ENCODE results near the gene MSI2. TPM values are rescaled to one million over a fixed set of nuclear protein-coding genes. Genes with fewer than 3 reads are reported as not detected.
"Not testable (repeated sequence)": the region's sequence is repeated elsewhere in the genome, so short reads cannot be mapped to it uniquely, and the experiment has no call there.

Gene MSI2
- polyA plus RNA-seq, 3 donors = 7.4 to 10.7 (median 7.5) TPM

- H3K27ac ChIP-seq (ENCODE audit: low read depth, low read length) = no peak overlapping the region
- WGBS, 3 donors = 94% methylated on average over 2 of the region's 2 CpGs
Measured at GRCh38 chr17:57620576-57620975, 364.3 kb downstream of the MSI2 start.

- H3K27ac ChIP-seq (ENCODE audit: low read depth, low read length) = not testable (repeated sequence)
- 98 to 99% (median 98%) methylated on average over 6 of the region's 6 CpGs for WGBS, 3 donors
Measured at GRCh38 chr17:57621791-57622190, 365.5 kb downstream of the MSI2 start.

- no peak overlapping the region for H3K27ac ChIP-seq (ENCODE audit: low read depth, low read length)
- 61 to 76% (median 70%) methylated on average over 8 of the region's 8 CpGs for WGBS, 3 donors
Measured at GRCh38 chr17:57622306-57622682, 366.0 kb downstream of the MSI2 start.

GRCh38 chr17:57622683-57623433, 366.5 kb downstream of the MSI2 start:
- H3K27ac ChIP-seq (ENCODE audit: low read depth, low read length) = no peak overlapping the region
- WGBS, 3 donors = 56 to 77% (median 59%) methylated on average over 16 of the region's 16 CpGs

GRCh38 chr17:57623620-57624019, 367.3 kb downstream of the MSI2 start:
- no peak overlapping the region for H3K27ac ChIP-seq (ENCODE audit: low read depth, low read length)
- 90 to 93% (median 91%) methylated on average over 11 of the region's 11 CpGs for WGBS, 3 donors

- 66 to 83% (median 73%) methylated on average over 8 of the region's 8 CpGs for WGBS, 3 donors
- no peak overlapping the region for H3K27ac ChIP-seq (ENCODE audit: low read depth, low read length)
Measured at GRCh38 chr17:57624386-57624785, 368.1 kb downstream of the MSI2 start.

GRCh38 chr17:57625511-57625910, 369.2 kb downstream of the MSI2 start:
- H3K27ac ChIP-seq (ENCODE audit: low read depth, low read length) = no peak overlapping the region
- 84 to 94% (median 89%) methylated on average over 1 of the region's 1 CpG for WGBS, 3 donors

- WGBS, 3 donors = 94 to 95% (median 95%) methylated on average over 9 of the region's 9 CpGs
- no peak overlapping the region for H3K27ac ChIP-seq (ENCODE audit: low read depth, low read length)
Measured at GRCh38 chr17:57625957-57626356, 369.6 kb downstream of the MSI2 start.

- 93 to 96% (median 96%) methylated on average over 16 of the region's 16 CpGs for WGBS, 3 donors
- H3K27ac ChIP-seq (ENCODE audit: low read depth, low read length) = no peak overlapping the region
Measured at GRCh38 chr17:57626520-57627210, 370.3 kb downstream of the MSI2 start.

- no peak overlapping the region for H3K27ac ChIP-seq (ENCODE audit: low read depth, low read length)
- WGBS, 3 donors = 89 to 98% (median 96%) methylated on average over 10 of the region's 10 CpGs
Measured at GRCh38 chr17:57627591-57627990, 371.3 kb downstream of the MSI2 start.

- no peak overlapping the region for H3K27ac ChIP-seq (ENCODE audit: low read depth, low read length)
- WGBS, 3 donors = 95 to 96% (median 95%) methylated on average over 9 of the region's 9 CpGs
Measured at GRCh38 chr17:57628421-57628820, 372.1 kb downstream of the MSI2 start.

- no peak overlapping the region for H3K27ac ChIP-seq (ENCODE audit: low read depth, low read length)
- 66 to 85% (median 83%) methylated on average over 8 of the region's 8 CpGs for WGBS, 3 donors
Measured at GRCh38 chr17:57629470-57629869, 373.1 kb downstream of the MSI2 start.

GRCh38 chr17:57629886-57630285, 373.6 kb downstream of the MSI2 start:
- WGBS, 3 donors = 81 to 96% (median 95%) methylated on average over 4 of the region's 4 CpGs
- no peak overlapping the region for H3K27ac ChIP-seq (ENCODE audit: low read depth, low read length)

GRCh38 chr17:57630736-57631135, 374.4 kb downstream of the MSI2 start:
- WGBS, 3 donors = 96 to 100% (median 98%) methylated on average over 8 of the region's 8 CpGs
- H3K27ac ChIP-seq (ENCODE audit: low read depth, low read length) = no peak overlapping the region

- 73 to 83% (median 82%) methylated on average over 6 of the region's 6 CpGs for WGBS, 3 donors
- H3K27ac ChIP-seq (ENCODE audit: low read depth, low read length) = no peak overlapping the region
Measured at GRCh38 chr17:57631871-57632270, 375.5 kb downstream of the MSI2 start.

GRCh38 chr17:57632294-57632693, 376.0 kb downstream of the MSI2 start:
- no peak overlapping the region for H3K27ac ChIP-seq (ENCODE audit: low read depth, low read length)
- WGBS, 3 donors = 95 to 96% (median 95%) methylated on average over 5 of the region's 5 CpGs

GRCh38 chr17:57633236-57633635, 376.9 kb downstream of the MSI2 start:
- WGBS, 3 donors = 92 to 98% (median 96%) methylated on average over 14 of the region's 14 CpGs
- H3K27ac ChIP-seq (ENCODE audit: low read depth, low read length) = no peak overlapping the region

- no peak overlapping the region for H3K27ac ChIP-seq (ENCODE audit: low read depth, low read length)
- 85 to 91% (median 86%) methylated on average over 4 of the region's 4 CpGs for WGBS, 3 donors
Measured at GRCh38 chr17:57634713-57635465, 378.6 kb downstream of the MSI2 start.

- 78 to 84% (median 81%) methylated on average over 9 of the region's 9 CpGs for WGBS, 3 donors
- H3K27ac ChIP-seq (ENCODE audit: low read depth, low read length) = no peak overlapping the region
Measured at GRCh38 chr17:57636274-57636673, 380.0 kb downstream of the MSI2 start.
